ENCODE results near the gene BTG2.

The BTG2 gene

GRCh38 chr1:203304391-203304918 is 864 bp upstream of the BTG2 start:
- Histone ChIP-seq H3K4me3 (ENCODE audit: insufficient read depth, low read length, poor library complexity, severe bottlenecking) (peak overlapping the region; percentile 63), H2AFZ (ENCODE audit: low read depth, low read length, severe bottlenecking) (no peak overlapping the region), H3K27me3 (ENCODE audit: low read length) (no peaks in the 10 kb centered on the region)

DNA sequence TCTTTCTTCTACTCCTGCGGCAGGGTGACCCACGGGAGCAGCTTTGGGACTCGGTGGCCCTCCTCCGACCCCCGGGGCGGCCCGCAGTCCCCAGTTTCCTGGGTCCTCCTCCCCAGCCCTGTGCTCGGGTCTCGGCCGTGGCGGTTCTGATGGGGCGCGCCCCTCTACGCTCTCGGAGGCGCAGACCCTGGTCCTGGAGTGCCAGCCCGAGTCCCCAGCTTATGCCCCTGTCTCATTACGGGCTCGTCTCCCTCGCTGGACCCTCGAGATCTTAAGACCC is 430 bp downstream of the BTG2 start:
- peaks cover 65% of the 10 kb centered on the region for H3K79me2 ChIP-seq (ENCODE audit: insufficient read depth, low read length)
- TF ChIP-seq, protein P1, sequence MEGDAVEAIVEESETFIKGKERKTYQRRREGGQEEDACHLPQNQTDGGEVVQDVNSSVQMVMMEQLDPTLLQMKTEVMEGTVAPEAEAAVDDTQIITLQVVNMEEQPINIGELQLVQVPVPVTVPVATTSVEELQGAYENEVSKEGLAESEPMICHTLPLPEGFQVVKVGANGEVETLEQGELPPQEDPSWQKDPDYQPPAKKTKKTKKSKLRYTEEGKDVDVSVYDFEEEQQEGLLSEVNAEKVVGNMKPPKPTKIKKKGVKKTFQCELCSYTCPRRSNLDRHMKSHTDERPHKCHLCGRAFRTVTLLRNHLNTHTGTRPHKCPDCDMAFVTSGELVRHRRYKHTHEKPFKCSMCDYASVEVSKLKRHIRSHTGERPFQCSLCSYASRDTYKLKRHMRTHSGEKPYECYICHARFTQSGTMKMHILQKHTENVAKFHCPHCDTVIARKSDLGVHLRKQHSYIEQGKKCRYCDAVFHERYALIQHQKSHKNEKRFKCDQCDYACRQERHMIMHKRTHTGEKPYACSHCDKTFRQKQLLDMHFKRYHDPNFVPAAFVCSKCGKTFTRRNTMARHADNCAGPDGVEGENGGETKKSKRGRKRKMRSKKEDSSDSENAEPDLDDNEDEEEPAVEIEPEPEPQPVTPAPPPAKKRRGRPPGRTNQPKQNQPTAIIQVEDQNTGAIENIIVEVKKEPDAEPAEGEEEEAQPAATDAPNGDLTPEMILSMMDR (IDR thresholded peaks at IDR 0.05; ENCODE audit: insufficient read depth, low read length, poor library complexity, severe bottlenecking) = no peak
- no peak for TF ChIP-seq EZH2phosphoT487 (conservative IDR thresholded peaks at IDR 0.05; ENCODE audit: low read length)
- peaks cover 41% of the 10 kb centered on the region for H3K36me3 ChIP-seq (ENCODE audit: low read length)
- peak overlapping the region; percentile 99 for H3K27ac ChIP-seq (ENCODE audit: low read depth, low read length)
- H3K9ac ChIP-seq (ENCODE audit: low read length) = peak overlapping the region; percentile 97
- H4K20me1 ChIP-seq (ENCODE audit: low read depth, low read length) = peaks cover 2% of the 10 kb centered on the region; the same call in 1 of the 2 replicates
- peaks cover 95% of the 10 kb centered on the region for H3F3A ChIP-seq (ENCODE audit: insufficient read depth)
- no peaks in the 10 kb centered on the region for H3K9me3 ChIP-seq (ENCODE audit: insufficient read depth, low read length)
- H2AFZ ChIP-seq (ENCODE audit: low read depth, low read length, severe bottlenecking) = no peak overlapping the region
- peak overlapping the region; percentile 86 for H3K4me2 ChIP-seq (ENCODE audit: low read depth, low read length, poor library complexity, severe bottlenecking)
- no peaks in the 10 kb centered on the region for H3K9me2 ChIP-seq (replicated peaks; ENCODE audit: insufficient read depth, low read length)
- peak overlapping the region; percentile 87 for H3K4me3 ChIP-seq (ENCODE audit: insufficient read depth, low read length, poor library complexity, severe bottlenecking)
- H3K27me3 ChIP-seq (ENCODE audit: low read length) = no peaks in the 10 kb centered on the region

More at GRCh38 chr1:203304391-203304918, 864 bp upstream of the BTG2 start:
- peak overlapping the region; percentile 99 for H3K27ac ChIP-seq (ENCODE audit: low read depth, low read length)
- peaks cover 41% of the 10 kb centered on the region for H3K36me3 ChIP-seq (ENCODE audit: low read length)
- peak overlapping the region; percentile 90 for H3K4me2 ChIP-seq (ENCODE audit: low read depth, low read length, poor library complexity, severe bottlenecking)
- H3K9ac ChIP-seq (ENCODE audit: low read length) = peak overlapping the region; percentile 97
- H4K20me1 ChIP-seq (ENCODE audit: low read depth, low read length) = peaks cover 2% of the 10 kb centered on the region; the same call in 1 of the 2 replicates
- TF ChIP-seq, protein P1 (IDR thresholded peaks at IDR 0.05; ENCODE audit: insufficient read depth, low read length, poor library complexity, severe bottlenecking) = no peak
- no peak for TF ChIP-seq EZH2phosphoT487 (conservative IDR thresholded peaks at IDR 0.05; ENCODE audit: low read length)
- no peaks in the 10 kb centered on the region for H3K9me2 ChIP-seq (replicated peaks; ENCODE audit: insufficient read depth, low read length)
- no peaks in the 10 kb centered on the region for H3K9me3 ChIP-seq (ENCODE audit: insufficient read depth, low read length)
- H3K79me2 ChIP-seq (ENCODE audit: insufficient read depth, low read length) = peaks cover 65% of the 10 kb centered on the region
- peaks cover 95% of the 10 kb centered on the region for H3F3A ChIP-seq (ENCODE audit: insufficient read depth)

- Histone ChIP-seq H3K4me3 (ENCODE audit: insufficient read depth, low read length, poor library complexity, severe bottlenecking) (peak overlapping the region; percentile 87), H3F3A (ENCODE audit: insufficient read depth) (peaks cover 93% of the 10 kb centered on the region), H3K79me2 (ENCODE audit: insufficient read depth, low read length) (peaks cover 65% of the 10 kb centered on the region), H3K9ac (ENCODE audit: low read length) (peak overlapping the region; percentile 97), H3K27me3 (ENCODE audit: low read length) (no peaks in the 10 kb centered on the region), H2AFZ (ENCODE audit: low read depth, low read length, severe bottlenecking) (no peak overlapping the region), H3K27ac (ENCODE audit: low read depth, low read length) (peak overlapping the region; percentile 99), H3K9me2 (replicated peaks; ENCODE audit: insufficient read depth, low read length) (no peaks in the 10 kb centered on the region), H3K9me3 (ENCODE audit: insufficient read depth, low read length) (no peaks in the 10 kb centered on the region), H3K36me3 (ENCODE audit: low read length) (peaks cover 41% of the 10 kb centered on the region), H4K20me1 (ENCODE audit: low read depth, low read length) (peaks cover 2% of the 10 kb centered on the region; the same call in 1 of the 2 replicates), H3K4me2 (ENCODE audit: low read depth, low read length, poor library complexity, severe bottlenecking) (peak overlapping the region; percentile 86)
- TF ChIP-seq, protein P1 (IDR thresholded peaks at IDR 0.05; ENCODE audit: insufficient read depth, low read length, poor library complexity, severe bottlenecking) = no peak
- TF ChIP-seq EZH2phosphoT487 (conservative IDR thresholded peaks at IDR 0.05; ENCODE audit: low read length) = no peak
Measured at GRCh38 chr1:203306089-203306964, 1.0 kb downstream of the BTG2 start.
